Measurements from ENCODE around the gene MTA3. TPM values are rescaled to one million over a fixed set of nuclear protein-coding genes. Genes with fewer than 3 reads are reported as not detected.

Gene MTA3
- polyA plus RNA-seq, 4 donors, result 57.4 to 76.6 (median 72.0) TPM

DNA sequence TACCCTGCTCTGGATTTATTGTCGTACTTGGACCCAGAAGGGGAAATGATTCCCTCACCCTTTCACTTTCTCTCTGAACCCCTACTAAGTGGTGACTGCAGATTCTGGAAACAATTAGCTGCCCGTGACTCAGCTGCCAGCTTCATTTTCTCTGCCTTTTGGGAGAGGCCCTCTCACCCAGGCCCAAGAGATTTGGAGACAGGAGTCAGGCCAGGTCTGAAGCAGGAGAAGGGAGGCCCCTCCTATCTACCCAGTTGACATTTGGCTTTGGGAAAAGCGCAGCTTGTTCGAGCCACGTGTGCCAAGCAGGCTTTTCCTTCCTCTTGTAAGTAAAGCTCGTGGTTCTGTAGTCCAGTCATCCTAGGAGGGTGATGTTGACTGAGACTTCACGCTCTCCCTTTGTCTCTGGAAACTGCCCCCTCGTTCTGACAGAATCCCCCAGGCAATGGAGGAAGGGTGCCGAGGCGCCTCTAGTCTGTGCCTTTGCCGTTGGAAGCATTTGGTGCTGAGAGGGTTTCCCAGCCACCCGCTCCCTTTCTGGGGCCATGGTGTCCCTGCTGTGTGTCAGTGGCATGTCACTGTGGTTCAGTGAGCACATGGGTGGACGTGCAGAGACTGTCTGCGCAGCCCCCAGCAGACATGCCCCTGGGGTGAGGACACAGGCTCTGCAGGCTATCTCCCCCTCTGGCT lies 186.9 kb downstream of the MTA3 start:
- DNase-seq (ENCODE audit: low read depth in 4 of 4, low spot score in 3 of 4), result no peak

DNA sequence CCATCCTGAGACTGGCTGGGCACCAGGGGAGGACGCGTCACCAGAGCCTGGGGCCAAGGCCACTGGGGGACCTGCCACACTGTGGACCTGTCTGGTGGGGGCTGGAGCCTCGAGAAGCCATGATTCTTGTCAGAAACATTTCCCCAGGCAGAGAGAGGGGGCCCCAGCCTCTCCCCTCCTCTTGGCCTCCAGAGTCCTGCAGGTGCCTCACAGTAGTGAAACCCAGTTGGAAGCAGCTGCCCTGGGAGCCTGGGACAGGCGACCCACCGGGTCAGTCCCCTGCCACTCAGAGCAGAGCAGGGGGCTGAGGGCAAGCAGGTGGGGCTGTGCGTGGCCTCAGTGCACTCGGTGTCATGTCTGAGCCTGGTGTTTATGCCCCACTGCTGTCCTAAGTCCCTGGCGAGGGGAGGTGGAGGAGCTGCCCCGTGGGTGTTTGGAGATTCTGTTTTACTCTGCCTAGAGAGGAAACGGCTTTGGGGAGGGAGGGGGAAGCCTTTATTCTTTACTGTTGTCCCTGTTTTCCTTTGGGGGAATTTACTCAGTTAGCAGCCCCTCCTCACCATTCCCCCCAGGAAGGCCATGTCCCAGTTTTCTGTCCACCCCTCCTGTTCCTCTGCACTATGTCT lies 187.8 kb downstream of the MTA3 start:
- DNase-seq (ENCODE audit: low read depth in 4 of 4, low spot score in 3 of 4), result no peak

DNA sequence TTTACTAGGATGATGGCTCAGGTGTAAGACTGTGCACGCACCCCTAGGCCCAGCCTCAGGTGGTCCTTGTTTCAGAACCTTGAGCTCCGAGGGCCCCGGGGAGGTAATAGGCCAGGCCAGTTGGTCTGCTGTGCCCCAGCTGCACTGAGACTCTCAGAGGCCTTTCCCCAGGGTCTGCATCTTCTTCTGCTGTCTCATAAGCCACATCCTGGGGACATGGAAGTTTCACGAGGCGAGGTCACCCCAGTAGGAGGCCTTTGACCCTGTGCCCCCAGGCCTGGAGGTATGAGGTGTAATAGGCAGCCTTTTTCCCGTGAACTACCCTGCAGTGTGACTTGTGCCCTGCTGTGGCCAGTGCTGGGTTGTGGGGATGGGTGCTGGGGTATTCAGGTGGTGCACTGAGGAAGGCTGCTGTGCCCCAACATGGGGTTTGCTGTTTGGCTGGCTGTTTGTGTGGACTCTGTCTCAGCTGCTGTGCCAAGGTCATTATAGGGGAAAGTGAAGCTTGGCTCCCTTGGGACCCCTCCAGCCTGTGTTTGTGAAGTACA lies 188.6 kb downstream of the MTA3 start:
- no peak for DNase-seq (ENCODE audit: low read depth in 4 of 4, low spot score in 3 of 4)

DNA sequence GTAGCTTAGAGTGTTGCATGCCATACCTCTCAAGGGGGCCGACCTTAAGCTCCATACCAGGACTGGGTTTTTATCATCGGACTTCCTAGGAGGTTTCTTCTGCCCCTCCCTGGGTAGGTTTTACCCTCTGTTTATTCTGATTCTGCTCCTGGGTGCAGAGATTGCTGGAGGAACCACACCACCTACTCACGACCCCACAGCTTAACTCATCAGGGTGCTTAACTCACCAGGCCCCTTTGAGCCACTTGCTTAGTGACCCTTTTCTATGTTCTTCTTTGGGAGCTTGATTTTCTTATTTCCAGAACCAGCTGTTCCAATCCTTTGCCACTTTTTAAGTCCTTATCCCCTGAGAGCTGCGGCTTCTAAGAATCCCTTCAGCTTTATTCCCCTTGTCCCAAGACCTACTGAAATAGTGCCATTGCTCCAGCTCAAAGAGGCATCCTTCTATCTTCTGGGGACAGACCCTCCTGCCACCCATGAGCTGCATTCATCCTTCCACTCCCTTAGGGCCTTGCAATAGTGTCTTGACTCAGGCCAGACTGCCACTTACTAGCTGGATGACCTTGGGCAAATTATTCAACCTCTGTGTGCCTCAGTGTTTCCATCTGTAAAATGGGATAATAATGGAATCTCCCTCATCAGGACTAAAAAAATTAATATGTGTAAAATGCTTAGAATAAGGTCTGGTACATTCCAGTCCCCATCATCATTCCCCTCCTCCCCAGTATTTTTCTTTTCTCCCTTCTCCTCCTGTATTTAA lies 189.7 kb downstream of the MTA3 start:
- no peak for DNase-seq (ENCODE audit: low read depth in 4 of 4, low spot score in 3 of 4)

DNA sequence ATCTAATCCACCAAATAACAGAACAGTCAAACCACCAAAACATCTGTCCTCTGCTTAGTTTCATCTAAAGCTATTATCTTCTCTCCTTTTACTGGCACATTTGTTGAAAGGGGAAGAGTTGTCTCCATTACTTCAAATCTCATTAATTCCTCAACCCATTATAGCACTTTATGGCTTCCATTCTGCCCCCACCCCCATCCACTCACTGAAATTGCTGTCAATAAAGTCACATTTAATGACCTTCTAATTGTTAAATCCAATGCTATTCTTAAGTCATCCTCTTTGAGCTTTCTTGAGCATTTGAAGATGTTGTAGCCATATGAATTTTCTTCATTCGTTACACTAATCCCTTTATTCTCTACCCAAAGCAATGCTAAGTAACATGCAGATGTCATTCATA lies 190.3 kb downstream of the MTA3 start:
- no peak for DNase-seq (ENCODE audit: low read depth in 4 of 4, low spot score in 3 of 4)

DNA sequence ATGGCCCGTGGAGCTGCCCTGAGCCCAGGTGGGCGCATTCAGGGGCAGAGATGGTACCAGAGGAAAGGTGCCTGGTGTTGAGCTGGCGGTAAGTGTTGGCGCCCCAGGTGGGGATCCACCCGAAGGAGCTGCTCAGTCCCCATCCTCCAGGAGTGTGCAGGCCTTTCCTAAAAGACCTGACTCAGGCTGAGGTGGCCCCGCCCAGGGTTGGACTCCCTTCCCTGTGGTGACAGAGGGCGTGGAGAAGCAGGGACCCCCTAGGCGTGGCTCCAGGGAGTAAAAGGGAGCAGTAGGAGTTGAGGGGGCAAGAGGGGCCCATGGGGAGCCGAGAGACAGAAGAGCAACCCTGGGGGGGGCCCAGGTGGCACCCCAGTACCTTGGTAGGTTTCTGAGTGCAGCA lies 193.1 kb downstream of the MTA3 start:
- DNase-seq (ENCODE audit: low read depth in 4 of 4, low spot score in 3 of 4), result no peak

DNA sequence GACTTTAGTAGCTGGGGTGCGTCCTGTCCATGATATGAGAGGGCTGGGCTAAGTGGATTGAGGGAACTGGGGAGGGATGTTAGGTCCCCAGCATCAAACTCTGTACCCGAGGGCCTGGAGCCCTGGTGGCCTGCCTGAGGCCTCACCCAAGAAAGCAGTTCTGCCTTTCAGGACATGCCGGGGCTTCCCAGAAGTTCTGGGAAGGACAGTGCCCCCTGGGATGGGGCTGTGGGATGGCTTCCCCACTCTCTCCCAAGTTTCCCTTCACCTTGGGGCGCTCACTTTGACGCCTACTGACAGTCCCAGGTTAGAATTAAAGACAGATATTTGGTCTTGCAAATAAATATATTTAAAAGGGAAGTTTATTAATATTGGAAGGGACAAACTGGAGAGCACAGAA lies 193.7 kb downstream of the MTA3 start:
- DNase-seq (ENCODE audit: low read depth in 4 of 4, low spot score in 3 of 4), result no peak

DNA sequence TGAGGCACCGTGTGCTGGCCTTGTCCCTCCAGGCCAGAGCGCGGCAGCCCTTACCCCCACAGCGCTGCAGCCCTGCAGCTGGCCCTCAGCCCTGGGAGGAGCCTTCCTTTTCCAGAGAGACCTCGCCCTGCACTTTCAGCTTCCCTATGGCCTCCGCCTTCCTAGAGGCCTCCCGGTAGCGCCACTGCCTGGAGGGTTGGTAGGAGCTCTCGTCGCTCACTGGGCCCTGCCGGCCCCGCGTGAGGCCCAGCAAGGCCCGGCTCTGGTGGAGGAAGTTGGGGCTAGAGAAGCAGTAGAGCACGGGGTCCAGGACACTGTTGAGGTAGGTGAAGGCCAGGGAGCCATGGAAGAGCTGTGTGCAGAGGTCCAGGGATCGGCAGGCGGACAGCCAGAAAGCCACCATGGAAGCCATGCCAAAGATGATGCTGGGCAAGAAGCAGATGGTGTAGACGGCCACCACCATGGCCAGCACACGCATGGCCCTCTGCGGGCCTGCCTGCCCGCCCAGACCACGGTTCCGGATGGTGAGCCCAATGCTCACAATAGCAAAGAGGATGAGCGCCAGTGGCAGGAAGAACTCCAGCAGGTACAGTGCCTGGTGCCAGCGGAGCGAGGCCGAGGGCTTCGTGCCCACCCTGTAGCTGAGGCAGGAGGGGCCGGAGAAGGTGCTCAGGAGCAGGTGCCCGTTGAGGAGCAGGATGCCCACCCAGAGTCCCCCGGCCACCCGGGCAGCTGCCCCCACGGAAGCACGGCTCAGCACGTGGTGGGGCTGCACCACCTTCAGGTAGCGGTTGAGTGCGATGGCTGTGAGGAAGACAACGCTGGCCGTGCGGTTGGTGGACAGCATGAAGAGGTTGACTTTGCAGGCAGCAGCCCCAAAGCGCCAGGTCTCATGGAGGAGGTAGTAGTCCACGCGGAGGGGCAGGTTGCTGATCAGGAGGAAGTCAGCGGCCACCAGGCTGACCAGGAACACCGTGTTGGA lies 194.7 kb downstream of the MTA3 start:
- no peak for DNase-seq (ENCODE audit: low read depth in 4 of 4, low spot score in 3 of 4)

DNA sequence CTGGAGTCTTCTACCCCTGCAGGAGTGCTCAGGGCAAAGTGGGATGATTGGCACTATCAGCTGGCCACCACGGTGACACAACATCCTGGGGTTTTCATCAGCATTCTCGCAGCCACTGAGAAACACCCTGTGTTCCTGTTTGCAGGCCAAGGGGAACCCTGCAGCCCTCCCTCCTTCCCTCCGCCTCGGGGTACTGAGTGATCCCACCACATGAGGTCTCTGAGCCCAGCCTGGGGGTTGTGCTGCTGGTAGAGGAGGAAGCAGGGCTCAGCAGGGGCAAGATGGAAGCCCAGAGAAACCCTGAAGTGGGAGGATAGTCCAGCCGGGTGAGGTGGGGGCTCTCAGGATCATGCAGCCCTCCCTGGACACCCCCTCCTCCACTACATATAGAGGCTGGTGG lies 195.7 kb downstream of the MTA3 start, which contains the start of gene OXER1:
Gene OXER1 (minus strand): TSS at position 40 of the 400 bp plus-strand sequence. CDS start 73 bp downstream, outside the sequence.
- no peak for DNase-seq (ENCODE audit: low read depth in 4 of 4, low spot score in 3 of 4)

DNA sequence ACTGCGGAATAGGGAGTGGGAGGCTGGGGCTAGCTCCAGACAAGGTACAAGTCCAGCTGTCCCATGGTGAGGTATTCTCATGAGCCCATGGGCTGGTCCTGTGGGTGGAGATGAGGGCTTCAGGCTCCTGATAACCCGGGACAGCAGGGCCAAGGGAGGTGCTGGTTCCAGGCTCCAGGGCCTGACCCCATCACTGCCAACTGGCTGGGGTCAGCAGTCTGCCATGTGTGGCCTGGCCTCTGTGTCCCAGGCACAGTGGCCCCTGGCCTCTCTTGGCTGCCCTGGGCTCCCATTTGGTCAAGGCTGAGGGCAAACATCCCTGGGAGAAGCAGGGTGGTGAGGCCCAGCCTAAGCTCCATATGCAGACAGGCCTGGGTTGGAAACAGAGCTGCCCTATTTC lies 196.5 kb downstream of the MTA3 start:
- no peak for DNase-seq (ENCODE audit: low read depth in 4 of 4, low spot score in 3 of 4)

DNA sequence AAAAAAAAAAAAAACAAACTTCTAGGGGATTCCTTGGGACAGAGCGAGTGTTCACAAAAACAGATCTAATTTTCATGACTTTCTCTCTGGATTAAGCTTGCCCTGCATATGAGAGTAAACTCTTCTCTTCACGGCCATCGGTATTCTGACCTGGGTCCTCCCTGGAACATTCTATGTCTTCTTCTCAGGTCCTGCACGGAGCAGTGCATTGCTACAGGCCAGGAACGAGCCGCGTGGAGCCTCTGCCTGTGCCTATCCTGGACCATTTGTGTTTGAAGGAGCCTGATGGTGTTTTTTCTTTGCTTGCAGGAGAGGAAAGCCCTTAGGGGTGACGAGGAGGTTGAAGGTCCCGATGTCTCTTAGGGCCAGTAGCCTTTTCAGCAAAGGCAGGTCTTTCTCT lies 197.3 kb downstream of the MTA3 start:
- no peak for DNase-seq (ENCODE audit: low read depth in 4 of 4, low spot score in 3 of 4)

DNA sequence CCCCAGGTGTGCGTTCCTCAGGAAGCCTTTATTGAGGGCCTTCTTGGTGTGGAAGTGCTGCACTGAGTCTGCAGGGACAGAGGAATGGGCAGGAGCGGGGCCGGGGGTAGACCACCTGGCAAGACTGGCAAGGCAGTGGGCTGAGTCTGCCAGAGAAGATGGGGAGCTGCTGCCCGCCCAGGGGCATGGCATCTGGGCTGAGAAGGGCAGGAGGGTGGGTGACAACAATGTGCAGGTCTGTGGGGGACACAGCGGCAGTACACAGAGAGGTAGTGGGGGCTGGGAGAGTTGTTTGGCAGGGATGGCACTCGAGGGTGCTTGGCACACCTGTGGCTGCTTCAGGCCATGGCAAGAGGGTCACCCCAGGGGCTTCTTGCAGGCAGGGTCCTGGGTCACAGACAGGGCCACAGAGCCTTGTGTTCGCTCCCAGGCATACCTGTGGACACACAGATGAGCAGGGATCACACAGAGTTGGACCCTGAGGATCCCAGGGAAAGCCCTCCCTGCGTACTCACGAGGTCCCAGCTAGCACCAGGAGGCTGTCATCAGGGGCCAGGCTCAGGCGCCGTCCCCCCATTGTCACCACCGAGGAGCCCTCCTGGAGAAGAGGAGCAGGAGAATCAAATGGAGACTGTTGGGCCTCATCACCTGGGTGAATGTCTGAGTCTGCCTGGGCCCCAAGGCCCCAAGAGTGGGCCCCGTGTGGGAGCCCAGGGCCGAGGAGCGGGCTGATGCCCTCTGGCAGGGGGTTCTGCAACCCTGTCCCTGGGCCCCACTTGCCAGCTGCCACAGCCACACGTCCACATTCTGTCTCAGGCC lies 198.9 kb downstream of the MTA3 start:
- DNase-seq (ENCODE audit: low read depth in 4 of 4, low spot score in 3 of 4), result no peak

DNA sequence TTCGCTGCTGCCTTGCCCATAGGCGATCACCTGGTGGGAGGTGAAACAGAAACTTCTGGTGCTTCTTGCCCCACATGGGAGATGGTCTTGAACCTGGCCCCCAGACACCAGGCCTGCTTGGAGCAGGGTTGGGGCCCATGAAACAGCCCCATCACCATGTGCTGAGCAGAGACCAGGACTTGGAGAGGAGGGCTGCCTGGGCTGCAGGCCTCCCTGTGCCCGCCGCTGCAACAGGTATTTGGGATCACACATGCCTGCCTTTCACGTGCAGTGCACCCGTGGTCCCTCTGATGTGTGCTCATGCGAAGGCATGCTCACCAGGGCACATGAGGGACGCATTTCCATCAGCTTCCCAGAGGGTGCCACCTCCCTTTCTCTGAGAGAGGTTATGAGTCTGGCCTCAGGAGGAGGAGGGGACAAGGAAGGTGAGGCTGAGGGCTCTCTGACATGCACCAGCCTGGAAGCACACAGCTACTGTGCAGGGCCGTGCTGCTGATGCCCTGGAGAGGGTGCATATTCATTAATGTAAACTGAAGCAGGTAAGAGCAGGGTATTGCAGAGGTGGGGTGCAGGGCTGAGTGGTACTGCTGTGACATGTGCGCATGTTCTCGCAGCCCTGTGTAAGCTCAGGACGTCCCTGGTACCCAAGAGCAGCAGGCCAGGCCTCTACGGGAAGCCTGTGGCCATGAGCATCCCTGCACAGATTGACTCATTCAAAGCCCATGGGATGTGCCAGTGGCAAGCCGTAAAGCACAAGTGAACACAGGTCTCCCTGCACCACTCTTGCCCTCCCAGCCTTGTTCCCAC lies 199.7 kb downstream of the MTA3 start:
- DNase-seq (ENCODE audit: low read depth in 4 of 4, low spot score in 3 of 4), result no peak

DNA sequence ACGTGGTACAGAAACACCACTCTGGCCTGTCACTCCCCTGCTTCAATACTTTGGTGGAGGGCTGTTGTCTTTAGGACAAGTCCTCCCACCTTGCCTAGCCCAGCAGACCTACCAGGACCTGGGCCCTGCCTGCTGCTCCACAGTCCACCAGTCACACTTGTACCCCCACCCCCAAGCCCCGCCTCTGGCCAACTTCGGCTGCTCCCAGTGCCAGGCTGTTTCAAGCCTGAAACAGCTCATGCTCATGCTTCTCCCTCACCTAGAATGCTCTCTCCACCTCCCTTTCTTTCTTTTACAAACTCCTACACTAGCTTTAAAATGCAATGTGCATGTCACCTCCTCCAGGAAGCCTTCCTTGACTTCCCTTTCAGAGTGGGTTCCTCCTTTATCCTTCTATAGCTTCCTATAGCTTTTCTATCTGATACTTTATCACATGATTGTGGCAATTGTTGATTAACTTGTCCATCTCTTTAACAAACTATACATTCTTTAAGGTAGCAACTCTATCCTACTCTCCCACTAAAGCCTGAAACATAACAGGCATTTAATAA lies 200.3 kb downstream of the MTA3 start:
- no peak for DNase-seq (ENCODE audit: low read depth in 4 of 4, low spot score in 3 of 4)

DNA sequence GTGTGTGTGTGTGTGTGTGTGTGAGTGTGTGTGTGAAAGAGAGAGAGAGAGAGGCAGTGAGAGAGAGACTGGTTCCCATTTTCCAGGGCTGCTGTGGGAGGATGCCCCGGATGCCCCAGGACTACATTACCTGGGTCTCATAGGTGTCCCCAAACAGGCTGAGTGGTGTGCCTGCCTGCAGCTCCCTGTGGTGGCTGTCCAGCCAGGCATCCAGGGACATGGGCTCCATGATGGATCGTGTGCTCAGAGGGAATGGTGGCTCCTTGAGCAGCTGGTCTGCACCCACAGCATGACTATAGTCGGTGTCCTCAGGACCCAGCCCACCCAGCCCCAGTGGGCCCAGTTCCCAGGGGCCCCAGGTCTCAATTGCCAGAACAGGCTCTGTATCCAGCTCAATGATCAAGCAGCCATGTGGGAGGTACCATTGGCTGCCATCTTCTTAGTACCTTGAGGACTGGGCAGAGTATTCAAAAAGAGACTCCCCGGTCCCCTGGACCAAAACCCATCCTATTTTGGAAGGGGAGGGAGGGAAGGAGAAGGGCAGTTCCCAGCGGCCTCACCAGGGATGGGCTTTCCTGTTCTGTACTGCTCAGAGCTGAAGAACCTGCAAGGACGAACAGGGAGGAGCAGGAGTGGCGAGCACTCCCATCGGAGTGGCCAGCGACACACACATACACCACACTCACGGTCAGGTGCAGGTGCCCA lies 201.3 kb downstream of the MTA3 start:
- DNase-seq (ENCODE audit: low read depth in 4 of 4, low spot score in 3 of 4), result no peak

DNA sequence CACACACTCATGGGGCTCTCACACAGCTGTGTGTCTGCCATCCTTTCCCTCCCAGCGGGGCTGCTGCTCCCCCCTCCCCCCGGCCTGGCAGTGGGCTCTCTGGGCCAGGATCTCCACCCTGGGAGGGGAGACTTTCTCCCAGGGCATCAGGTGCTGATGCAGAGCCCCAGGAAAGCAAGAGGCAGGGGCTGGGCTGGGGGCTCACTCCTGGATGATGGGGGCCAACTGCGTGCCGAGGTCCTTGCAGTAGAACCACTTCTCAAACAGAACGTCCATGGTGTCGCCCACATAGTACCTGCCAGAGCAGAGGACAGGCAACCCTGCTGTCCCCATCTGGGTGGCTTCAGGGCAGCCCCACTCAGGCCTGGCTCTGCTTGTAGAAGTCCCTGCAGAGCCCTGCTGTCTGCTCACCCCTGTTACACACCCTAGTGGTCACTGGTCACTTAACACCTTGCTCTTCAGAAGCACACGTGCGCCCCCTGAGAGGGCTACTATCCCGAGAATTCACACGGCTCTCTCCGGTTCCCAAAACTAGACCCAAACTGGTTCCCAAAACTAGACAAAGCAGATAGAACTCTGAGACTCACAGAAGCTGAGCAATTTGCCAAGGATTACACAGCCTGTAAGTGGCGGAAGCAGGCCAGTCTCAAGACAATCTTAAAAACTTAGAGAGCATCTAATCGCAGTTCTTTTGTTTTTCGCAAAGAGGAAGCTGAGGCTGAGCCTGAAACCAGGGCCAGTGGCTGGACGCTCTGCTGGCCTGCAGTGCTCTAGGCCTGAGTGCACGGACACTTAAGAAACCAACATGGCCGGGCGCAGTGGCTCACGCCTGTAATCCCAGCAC lies 202.1 kb downstream of the MTA3 start:
- peak in 1 of 4 donors; percentile 11 for DNase-seq (ENCODE audit: low read depth in 4 of 4, low spot score in 3 of 4)

Data from right renal pelvis (tissue), 4 donors.